ENCODE results near the gene P4HA3.

- TF ChIP-seq EZH2 (IDR thresholded peaks at IDR 0.05) (no peak), CEBPB (IDR thresholded peaks at IDR 0.05; ENCODE audit: low read depth) (no peak), POLR2AphosphoS5 (IDR thresholded peaks at IDR 0.05; ENCODE audit: low read depth, low read length) (no peak), RAD21 (IDR thresholded peaks at IDR 0.05; ENCODE audit: low read depth) (no peak), SRF (IDR thresholded peaks at IDR 0.05; ENCODE audit: low read depth) (no peak), POLR2A (IDR thresholded peaks at IDR 0.05; ENCODE audit: borderline replicate concordance, extremely low read depth, insufficient read depth, insufficient read length) (no peak), JUND (IDR thresholded peaks at IDR 0.05) (no peak), ZNF274 (IDR thresholded peaks at IDR 0.05; ENCODE audit: low read depth, low read length) (no peak), MAX (IDR thresholded peaks at IDR 0.05) (no peak), ATF3 (IDR thresholded peaks at IDR 0.05) (no peak)
- TF ChIP-seq, protein P1, sequence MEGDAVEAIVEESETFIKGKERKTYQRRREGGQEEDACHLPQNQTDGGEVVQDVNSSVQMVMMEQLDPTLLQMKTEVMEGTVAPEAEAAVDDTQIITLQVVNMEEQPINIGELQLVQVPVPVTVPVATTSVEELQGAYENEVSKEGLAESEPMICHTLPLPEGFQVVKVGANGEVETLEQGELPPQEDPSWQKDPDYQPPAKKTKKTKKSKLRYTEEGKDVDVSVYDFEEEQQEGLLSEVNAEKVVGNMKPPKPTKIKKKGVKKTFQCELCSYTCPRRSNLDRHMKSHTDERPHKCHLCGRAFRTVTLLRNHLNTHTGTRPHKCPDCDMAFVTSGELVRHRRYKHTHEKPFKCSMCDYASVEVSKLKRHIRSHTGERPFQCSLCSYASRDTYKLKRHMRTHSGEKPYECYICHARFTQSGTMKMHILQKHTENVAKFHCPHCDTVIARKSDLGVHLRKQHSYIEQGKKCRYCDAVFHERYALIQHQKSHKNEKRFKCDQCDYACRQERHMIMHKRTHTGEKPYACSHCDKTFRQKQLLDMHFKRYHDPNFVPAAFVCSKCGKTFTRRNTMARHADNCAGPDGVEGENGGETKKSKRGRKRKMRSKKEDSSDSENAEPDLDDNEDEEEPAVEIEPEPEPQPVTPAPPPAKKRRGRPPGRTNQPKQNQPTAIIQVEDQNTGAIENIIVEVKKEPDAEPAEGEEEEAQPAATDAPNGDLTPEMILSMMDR (IDR thresholded peaks at IDR 0.05 in 2 of 3, conservative IDR thresholded peaks at IDR 0.05 in 1 of 3; ENCODE audit: borderline replicate concordance in 1 of 3, insufficient read depth in 1 of 3, low read depth in 2 of 3, low read length in 2 of 3) = no peak
- TF ChIP-seq, protein P2, sequence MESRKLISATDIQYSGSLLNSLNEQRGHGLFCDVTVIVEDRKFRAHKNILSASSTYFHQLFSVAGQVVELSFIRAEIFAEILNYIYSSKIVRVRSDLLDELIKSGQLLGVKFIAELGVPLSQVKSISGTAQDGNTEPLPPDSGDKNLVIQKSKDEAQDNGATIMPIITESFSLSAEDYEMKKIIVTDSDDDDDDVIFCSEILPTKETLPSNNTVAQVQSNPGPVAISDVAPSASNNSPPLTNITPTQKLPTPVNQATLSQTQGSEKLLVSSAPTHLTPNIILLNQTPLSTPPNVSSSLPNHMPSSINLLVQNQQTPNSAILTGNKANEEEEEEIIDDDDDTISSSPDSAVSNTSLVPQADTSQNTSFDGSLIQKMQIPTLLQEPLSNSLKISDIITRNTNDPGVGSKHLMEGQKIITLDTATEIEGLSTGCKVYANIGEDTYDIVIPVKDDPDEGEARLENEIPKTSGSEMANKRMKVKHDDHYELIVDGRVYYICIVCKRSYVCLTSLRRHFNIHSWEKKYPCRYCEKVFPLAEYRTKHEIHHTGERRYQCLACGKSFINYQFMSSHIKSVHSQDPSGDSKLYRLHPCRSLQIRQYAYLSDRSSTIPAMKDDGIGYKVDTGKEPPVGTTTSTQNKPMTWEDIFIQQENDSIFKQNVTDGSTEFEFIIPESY (IDR thresholded peaks at IDR 0.05; ENCODE audit: extremely low read depth, insufficient replicate concordance, low read length) = no peak
Measured at GRCh38 chr11:74357449-74357848, 46.0 kb upstream of the P4HA3 start.
